Panc1 (cell line): ENCODE data around the gene PRXL2B. TPM values are rescaled to one million over a fixed set of nuclear protein-coding genes. Genes with fewer than 3 reads are reported as not detected.

Source experiments
- ATAC-seq: fragments of 200-7000 bp; cut with Tn5 transposase; 2 replicates; pipeline ENCODE4 v1.9.1; 2020; ENCODE audit warnings: mild to moderate bottlenecking, moderate library complexity
- BruUV-seq: library from RNA; stranded (reverse); fragments of 400-500 nt; replicated peaks from 2 replicates; lab custom pipeline; 2021; lab: Mats Ljungman, UMichigan
- CTCF ChIA-PET: fragments of 300-600 bp; sonication (Branson Sonifier 250); formaldehyde crosslinking; loops from one replicate; lab custom pipeline; 2022; ENCODE audit warnings: antibody characterized with exemption; lab: Charles Lee
- POLR2A ChIA-PET: fragments of 300-600 bp; sonication (Branson Sonifier 250); formaldehyde crosslinking; loops from one replicate; lab custom pipeline; 2022; ENCODE audit warnings: antibody characterized with exemption; lab: Charles Lee
- DNase-seq: peaks from one replicate; pipeline ENCODE4 v3.0.0-alpha.2; 2010; ENCODE audit warnings: low read depth, low spot score
- H3K27ac ChIP-seq: 2 replicates; pipeline ENCODE4 v1.5.1; 2011; ENCODE audit warnings: mild to moderate bottlenecking, low read length, inconsistent platforms
- H3K27me3 ChIP-seq: fragments of 200-500 bp; sonication (Bioruptor generic); 2 replicates; pipeline ENCODE4 v1.6.0; 2014; ENCODE audit warnings: low read length, inconsistent platforms; ENCODE audit not compliant: control insufficient read depth, insufficient read depth
- H3K36me3 ChIP-seq: fragments of 200-500 bp; sonication (Bioruptor generic); 2 replicates; pipeline ENCODE4 v1.5.1; 2014; ENCODE audit warnings: inconsistent platforms, mild to moderate bottlenecking, low read length, moderate library complexity; ENCODE audit not compliant: control insufficient read depth, insufficient read depth
- H3K4me1 ChIP-seq: 2 replicates; pipeline ENCODE4 v1.5.1; 2011; ENCODE audit warnings: inconsistent platforms, mild to moderate bottlenecking, low read length, moderate library complexity; ENCODE audit not compliant: control insufficient read depth, insufficient read depth
- H3K4me3 ChIP-seq, 2 experiments: 2 replicates each; pipeline ENCODE4 v1.5.1; 2011 to 2012; ENCODE audit warnings: low read depth in 2 of 2, low read length in 2 of 2, mild to moderate bottlenecking in 2 of 2, inconsistent platforms in 1 of 2, moderate library complexity in 1 of 2
- H3K9me3 ChIP-seq: fragments of 200-500 bp; sonication (Bioruptor generic); 2 replicates; pipeline ENCODE4 v1.5.1; 2014; ENCODE audit warnings: low read depth, mild to moderate bottlenecking, inconsistent platforms, low read length, moderate library complexity; ENCODE audit not compliant: control insufficient read depth, insufficient read depth
- POLR2AphosphoS5 ChIP-seq: IDR thresholded peaks from 2 replicates; pipeline ENCODE4 v1.6.1; 2012; ENCODE audit warnings: mild to moderate bottlenecking, low read depth, low read length, moderate library complexity
- SIN3A ChIP-seq: IDR thresholded peaks from 2 replicates; pipeline ENCODE4 v1.6.1; 2012; ENCODE audit warnings: low read depth, mild to moderate bottlenecking, low read length, moderate library complexity, borderline replicate concordance; ENCODE audit not compliant: insufficient read depth
- TCF7L2 ChIP-seq: IDR thresholded peaks from 2 replicates; pipeline ENCODE4 v1.6.1; 2011; ENCODE audit warnings: mild to moderate bottlenecking, low read depth, low read length, inconsistent platforms
- in situ Hi-C: cut with HindIII; loops from 2 replicates; pipeline ENCODE4 v1.10.0; 2016; ENCODE audit warnings: low sequenced_read_pairs, low pct_unique_long_range_greater_than_20kb
- intact Hi-C: fragments of 100-400 bp; cut with micrococcal nuclease; formaldehyde crosslinking; loops from one replicate; pipeline ENCODE4 v1.10.0; 2022; ENCODE audit not compliant: unreplicated experiment
- total RNA-seq: library from RNA; stranded (reverse); gene quantifications from one replicate; pipeline ENCODE4 v1.2.1, GENCODE V29; 2021; ENCODE audit not compliant: unreplicated experiment
- TF ChIP-seq, protein P1 (sequence below), 2 experiments: IDR thresholded peaks; 2 replicates each; pipeline ENCODE4 v1.6.1; 2011 to 2012; ENCODE audit warnings: low read depth in 2 of 2, control low read depth in 1 of 2, low read length in 1 of 2, mild to moderate bottlenecking in 1 of 2, moderate library complexity in 1 of 2; ENCODE audit not compliant: insufficient read depth in 1 of 2
- TF ChIP-seq, protein P2 (sequence below): fragments of 450-650 bp; IDR thresholded peaks from 2 replicates; pipeline ENCODE4 v1.5.1; 2017; ENCODE audit warnings: mild to moderate bottlenecking

The PRXL2B gene
- total RNA-seq, 1 experiment from 2014 or later = 17.0 TPM

DNA sequence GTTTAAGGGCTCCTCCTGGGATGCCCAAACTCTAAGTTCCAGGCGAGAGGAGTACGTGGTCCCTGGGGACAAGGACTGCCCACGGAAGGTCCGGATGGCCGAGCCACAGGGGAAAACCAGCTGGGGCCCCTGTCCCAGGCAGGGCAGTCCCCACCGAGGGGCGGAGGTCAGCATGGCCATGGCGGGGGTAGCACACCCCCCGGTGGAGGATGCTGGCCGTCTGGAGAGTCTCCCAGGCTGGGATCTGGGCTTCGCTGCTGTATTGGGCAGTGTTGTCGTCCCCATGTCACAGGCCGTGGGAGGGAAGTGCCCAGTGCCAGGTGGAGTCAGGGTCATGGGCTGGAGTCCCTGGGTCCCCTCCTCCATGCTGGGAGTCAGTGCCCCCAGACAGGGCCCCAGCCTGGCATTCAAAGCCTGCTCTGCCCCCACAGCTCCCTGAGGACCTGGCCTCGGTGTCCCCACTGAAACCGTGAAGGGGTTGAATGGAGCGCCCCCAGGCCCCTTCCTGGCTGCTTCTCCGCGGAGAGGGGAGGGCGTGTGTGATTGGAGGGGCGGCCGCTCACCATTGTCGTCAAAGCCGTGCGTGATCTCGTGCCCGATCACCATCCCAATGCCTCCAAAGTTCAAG, 6.8 kb downstream of the PRXL2B start:
- H3K27ac ChIP-seq = no peak overlapping the region
- intact Hi-C loops = no loop called here

DNA sequence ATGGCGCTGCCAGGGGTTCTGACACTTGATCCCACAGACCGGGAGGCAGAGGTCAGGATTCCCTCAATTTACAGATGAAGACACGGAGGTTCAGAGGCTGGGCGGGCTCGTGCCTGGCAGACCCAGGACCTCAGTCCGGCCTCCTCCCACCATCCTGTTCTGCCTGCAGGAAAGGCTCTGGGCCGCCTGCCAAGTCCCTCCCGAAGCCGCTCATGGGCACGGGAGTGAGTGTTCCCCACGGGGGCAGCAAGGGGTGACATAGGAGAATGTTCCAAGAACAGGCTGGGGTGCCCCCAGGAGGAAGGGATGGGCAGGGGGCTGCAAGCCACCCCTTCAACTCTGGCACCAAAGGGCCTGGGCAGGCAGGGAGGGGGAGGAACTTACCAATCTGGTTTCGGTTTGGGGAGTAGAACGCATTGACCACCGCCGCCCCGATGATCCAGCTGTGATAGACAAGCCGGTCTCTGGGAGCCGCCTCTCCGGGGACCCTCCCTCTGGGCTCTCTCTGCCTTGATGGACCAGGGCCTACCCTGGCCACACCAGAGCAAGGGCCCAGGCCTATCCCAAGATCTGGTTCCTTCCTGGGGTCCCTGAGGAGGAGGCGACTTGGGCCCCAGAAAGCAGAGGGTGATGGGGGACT, 7.5 kb downstream of the PRXL2B start:
- in situ Hi-C loops (no loop called here), intact Hi-C loops (no loop called here)
- no TSS peak for BruUV-seq
- H3K4me3 ChIP-seq = no peak overlapping the region
- no peaks in the 10 kb centered on the region for H3K27me3 ChIP-seq
- ChIA-PET POLR2A (no interaction called here), CTCF (no interaction called here)
- no peaks in the 10 kb centered on the region for H3K36me3 ChIP-seq
- DNase-seq (no peak), ATAC-seq (no peak)
- H3K27ac ChIP-seq = no peak overlapping the region
- H3K4me1 ChIP-seq = no peaks in the 10 kb centered on the region
- no peaks in the 10 kb centered on the region for H3K9me3 ChIP-seq
- TF ChIP-seq, protein P1, sequence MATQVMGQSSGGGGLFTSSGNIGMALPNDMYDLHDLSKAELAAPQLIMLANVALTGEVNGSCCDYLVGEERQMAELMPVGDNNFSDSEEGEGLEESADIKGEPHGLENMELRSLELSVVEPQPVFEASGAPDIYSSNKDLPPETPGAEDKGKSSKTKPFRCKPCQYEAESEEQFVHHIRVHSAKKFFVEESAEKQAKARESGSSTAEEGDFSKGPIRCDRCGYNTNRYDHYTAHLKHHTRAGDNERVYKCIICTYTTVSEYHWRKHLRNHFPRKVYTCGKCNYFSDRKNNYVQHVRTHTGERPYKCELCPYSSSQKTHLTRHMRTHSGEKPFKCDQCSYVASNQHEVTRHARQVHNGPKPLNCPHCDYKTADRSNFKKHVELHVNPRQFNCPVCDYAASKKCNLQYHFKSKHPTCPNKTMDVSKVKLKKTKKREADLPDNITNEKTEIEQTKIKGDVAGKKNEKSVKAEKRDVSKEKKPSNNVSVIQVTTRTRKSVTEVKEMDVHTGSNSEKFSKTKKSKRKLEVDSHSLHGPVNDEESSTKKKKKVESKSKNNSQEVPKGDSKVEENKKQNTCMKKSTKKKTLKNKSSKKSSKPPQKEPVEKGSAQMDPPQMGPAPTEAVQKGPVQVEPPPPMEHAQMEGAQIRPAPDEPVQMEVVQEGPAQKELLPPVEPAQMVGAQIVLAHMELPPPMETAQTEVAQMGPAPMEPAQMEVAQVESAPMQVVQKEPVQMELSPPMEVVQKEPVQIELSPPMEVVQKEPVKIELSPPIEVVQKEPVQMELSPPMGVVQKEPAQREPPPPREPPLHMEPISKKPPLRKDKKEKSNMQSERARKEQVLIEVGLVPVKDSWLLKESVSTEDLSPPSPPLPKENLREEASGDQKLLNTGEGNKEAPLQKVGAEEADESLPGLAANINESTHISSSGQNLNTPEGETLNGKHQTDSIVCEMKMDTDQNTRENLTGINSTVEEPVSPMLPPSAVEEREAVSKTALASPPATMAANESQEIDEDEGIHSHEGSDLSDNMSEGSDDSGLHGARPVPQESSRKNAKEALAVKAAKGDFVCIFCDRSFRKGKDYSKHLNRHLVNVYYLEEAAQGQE (IDR thresholded peaks at IDR 0.05; ENCODE audit: insufficient read depth in 1 of 2, low read depth in 2 of 2, low read length in 1 of 2) = no peak
- no peak for TF ChIP-seq SIN3A
- TF ChIP-seq, protein P2, sequence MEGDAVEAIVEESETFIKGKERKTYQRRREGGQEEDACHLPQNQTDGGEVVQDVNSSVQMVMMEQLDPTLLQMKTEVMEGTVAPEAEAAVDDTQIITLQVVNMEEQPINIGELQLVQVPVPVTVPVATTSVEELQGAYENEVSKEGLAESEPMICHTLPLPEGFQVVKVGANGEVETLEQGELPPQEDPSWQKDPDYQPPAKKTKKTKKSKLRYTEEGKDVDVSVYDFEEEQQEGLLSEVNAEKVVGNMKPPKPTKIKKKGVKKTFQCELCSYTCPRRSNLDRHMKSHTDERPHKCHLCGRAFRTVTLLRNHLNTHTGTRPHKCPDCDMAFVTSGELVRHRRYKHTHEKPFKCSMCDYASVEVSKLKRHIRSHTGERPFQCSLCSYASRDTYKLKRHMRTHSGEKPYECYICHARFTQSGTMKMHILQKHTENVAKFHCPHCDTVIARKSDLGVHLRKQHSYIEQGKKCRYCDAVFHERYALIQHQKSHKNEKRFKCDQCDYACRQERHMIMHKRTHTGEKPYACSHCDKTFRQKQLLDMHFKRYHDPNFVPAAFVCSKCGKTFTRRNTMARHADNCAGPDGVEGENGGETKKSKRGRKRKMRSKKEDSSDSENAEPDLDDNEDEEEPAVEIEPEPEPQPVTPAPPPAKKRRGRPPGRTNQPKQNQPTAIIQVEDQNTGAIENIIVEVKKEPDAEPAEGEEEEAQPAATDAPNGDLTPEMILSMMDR = no peak
- TF ChIP-seq POLR2AphosphoS5 = no peak
- TF ChIP-seq TCF7L2 = no peak

More for the DNA sequence above, 6.8 kb downstream of the PRXL2B start:
- H3K27me3 ChIP-seq = no peaks in the 10 kb centered on the region
- peak; percentile 17; the same call in 1 of the 2 replicates for ATAC-seq
- no peaks in the 10 kb centered on the region for H3K36me3 ChIP-seq
- TF ChIP-seq SIN3A = no peak
- no peak for TF ChIP-seq TCF7L2
- TF ChIP-seq, protein P2 = no peak
- TF ChIP-seq POLR2AphosphoS5 = no peak
- TF ChIP-seq, protein P1 (IDR thresholded peaks at IDR 0.05; ENCODE audit: insufficient read depth in 1 of 2, low read depth in 2 of 2, low read length in 1 of 2) = no peak
- no peaks in the 10 kb centered on the region for H3K4me1 ChIP-seq
- H3K4me3 ChIP-seq = no peak overlapping the region
- no peaks in the 10 kb centered on the region for H3K9me3 ChIP-seq
- ChIA-PET CTCF (no interaction called here), POLR2A (no interaction called here)
- BruUV-seq = no TSS peak
- no peak for DNase-seq
- in situ Hi-C loops = no loop called here
